ENCODE data around the gene AKAP3.

The AKAP3 gene

DNA sequence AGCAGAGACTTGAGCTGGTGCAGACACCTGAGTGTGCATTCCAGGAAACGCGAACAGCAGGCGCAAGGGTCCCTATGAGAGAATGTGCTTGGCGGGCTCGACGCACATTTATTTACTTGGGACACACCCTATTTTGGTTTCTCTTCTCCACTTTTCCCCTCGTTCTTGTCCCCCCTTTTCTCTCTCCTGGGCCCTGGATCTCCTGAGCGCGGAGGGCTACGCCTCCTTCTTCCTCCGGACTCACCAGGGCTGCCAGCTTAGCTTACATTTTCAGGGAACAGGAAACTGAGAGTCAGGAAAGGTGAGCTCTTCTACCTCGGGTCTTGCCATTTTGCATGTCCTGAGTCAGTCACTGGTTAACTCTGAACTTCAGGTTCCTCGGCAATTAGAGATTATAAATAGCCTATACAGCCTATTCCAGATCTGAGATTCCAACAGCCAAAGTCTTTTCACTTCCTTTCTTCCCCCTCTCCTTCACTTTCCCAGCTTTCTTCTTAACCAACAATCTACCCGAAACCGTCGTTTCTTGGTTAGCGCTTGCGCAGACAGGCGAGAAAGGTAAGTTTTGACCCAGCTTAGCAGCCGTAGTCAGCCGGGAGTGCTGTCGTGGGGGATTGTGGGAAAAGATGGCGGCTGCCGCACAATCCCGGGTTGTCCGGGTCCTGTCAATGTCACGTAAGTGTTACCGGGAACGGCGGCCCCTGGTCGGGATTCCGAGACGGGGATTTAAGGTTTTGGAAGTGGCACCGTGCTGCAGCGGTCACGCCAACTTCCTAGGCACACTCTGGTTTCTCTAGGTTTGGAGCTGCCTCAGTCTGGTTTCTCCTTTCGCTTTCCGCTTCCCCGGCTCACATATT, at the start of gene AKAP3, which contains the start of gene NDUFA9:
TSS of gene AKAP3 (minus strand) at position 551 of the 857 bp plus-strand sequence. CDS start 10,855 bp downstream, outside the sequence.
TSS of gene NDUFA9 (plus strand) at position 614 of the 857 bp plus-strand sequence. CDS start at position 627, 13 bp downstream.
- in situ Hi-C loops (cut with HindIII; ENCODE audit: low sequenced_read_pairs), result no loop called here

DNA sequence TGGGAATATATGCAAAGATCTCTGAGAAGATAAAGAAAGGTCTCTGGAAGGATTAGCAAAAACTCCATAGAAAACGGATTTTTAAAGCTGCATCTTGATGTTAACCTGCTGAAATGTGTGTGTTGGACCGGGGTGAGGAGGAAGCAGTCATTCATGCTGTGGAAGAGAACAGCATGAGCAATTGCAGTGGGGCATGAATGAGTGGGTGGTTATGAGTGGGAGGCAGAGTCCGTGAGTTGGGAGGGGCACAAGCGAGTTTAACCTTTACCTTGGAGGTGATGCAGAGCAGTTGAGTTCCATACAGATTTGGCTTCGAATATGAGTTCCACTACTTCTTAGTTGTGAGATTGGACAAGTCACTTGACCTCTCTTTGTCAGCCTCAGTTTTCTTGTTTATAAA, 41.9 kb upstream of the AKAP3 start:
- in situ Hi-C loops (cut with HindIII; ENCODE audit: low sequenced_read_pairs), result no loop called here

DNA sequence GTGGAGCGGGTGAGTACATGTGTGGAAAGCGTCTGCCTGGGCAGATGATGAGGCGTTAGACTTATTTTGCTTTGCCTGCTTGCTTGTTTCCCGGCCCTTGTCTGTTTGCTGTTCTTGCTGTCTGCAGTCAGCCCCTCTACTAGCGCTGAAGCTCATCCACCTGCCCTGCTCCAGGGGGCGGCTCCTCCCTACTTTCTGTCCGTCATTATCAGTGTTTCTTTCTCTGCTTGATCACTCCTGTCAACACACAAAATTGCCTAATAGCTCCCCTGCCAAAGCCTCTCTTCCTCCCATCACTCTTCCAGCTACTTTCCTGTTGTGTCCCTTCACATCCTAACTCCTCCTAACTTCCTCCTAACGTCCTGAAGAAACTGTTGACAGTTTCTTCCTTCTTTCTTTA, 36.5 kb upstream of the AKAP3 start:
- in situ Hi-C loops (cut with HindIII; ENCODE audit: low sequenced_read_pairs), result no loop called here

DNA sequence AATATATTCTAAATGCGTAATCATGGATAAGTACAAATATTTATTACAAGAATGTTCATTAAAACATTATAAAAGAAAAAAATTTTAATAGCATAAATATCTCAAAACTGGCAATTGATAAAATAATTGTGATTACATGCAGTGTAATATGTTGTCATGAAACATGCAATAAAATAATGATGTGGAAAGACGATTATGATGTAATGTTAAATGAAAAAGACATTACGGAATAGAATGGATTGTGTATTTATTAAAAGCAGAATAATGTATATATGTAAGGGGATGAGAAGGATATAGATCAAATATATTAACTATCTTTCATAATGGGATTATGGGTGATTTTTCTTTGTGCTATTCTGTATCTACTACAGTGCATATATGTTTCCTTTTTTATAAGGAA, 32.9 kb upstream of the AKAP3 start:
- in situ Hi-C loops (cut with HindIII; ENCODE audit: low sequenced_read_pairs), result no loop called here

DNA sequence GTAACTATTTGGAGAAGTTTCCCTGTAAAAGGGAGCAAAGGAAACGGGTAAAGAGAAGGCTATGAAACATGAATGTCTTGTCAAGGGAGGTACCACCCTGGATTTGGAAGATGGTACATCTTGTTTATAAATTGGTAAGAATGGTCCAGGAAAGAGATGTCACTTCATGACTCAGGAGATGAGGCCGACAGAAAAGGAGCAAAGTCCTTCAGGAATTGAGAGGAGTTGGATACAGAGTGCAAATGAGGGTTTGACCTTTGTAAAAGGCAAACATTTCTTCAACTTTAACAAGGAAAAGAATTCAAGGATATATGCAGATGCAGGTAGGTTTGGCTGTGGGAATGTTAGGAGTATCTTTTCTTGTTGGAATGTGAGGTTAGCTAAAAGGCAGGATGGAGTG, 30.9 kb upstream of the AKAP3 start:
- in situ Hi-C loops (cut with HindIII; ENCODE audit: low sequenced_read_pairs), result no loop called here

DNA sequence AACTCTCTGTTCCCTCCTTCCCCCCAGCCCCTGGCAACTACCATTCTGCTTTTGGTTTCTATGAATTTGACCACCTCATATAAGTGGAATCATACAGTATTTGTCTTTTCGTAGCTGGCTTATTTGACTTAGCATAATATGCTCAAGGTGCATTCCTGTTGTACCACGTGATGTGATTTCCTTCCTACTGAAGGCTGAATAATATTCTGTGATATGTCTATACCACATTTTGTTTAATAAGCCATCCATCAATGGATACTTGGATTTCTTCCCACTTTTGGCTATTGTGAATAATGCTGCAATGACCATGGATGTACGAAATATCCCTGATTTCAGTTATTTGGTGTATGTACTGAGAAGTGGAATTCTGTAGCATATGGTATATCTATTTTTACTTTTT, 16.4 kb upstream of the AKAP3 start:
- in situ Hi-C loops (cut with HindIII; ENCODE audit: low sequenced_read_pairs), result loop anchor here (25.0 kb wide), 1 partner anchor 97 kb away; no protein-coding TSS in a partner anchor

DNA sequence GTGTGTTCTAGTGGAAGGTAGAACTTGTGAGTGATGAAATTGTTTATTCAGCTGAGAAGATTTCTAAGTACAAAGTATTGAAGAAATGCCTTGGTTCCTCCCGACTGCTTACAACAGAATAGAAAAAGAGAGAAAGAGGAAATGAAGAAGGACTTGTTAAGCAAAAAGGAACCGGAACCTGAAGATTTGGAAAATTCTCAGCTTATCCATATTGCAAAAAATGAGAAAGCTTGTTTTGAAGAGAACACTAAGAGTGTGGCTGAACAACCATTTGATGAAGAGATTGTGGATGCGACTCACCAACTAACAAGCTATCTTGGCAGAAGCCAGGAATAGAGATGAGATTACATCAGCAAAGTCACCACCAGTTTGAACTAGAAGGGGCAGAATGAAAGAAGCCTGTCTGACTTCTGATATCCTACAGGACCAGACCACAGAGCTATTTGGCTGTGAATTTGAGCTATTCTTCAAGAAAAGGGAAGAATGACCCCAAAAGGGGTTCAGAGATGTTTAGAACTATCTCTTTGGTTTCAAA, 15.2 kb upstream of the AKAP3 start:
- in situ Hi-C loops (cut with HindIII; ENCODE audit: low sequenced_read_pairs), result loop anchor here (25.0 kb wide), 1 partner anchor 98 kb away; no protein-coding TSS in a partner anchor

DNA sequence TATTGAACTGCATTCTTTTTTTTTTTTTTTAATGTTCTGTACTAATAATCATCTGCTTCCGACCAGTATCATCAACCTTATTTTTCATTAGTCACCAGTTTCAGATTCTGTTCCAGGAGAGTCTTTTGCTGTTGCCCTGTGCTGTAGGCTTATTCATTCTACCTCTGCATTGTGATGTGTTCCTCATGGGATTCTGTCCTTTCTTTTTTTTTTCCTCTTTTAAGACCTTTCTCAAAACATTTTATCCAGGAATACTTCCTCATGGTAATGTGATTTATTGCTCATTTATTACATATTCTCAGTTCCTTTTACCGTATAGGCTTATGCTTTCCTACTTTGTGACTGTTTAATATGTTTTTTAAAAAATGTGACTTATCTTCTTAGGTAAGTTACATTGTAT, 4.8 kb upstream of the AKAP3 start:
- in situ Hi-C loops (cut with HindIII; ENCODE audit: low sequenced_read_pairs), result loop anchor here (25.0 kb wide), 1 partner anchor 109 kb away; no protein-coding TSS in a partner anchor

DNA sequence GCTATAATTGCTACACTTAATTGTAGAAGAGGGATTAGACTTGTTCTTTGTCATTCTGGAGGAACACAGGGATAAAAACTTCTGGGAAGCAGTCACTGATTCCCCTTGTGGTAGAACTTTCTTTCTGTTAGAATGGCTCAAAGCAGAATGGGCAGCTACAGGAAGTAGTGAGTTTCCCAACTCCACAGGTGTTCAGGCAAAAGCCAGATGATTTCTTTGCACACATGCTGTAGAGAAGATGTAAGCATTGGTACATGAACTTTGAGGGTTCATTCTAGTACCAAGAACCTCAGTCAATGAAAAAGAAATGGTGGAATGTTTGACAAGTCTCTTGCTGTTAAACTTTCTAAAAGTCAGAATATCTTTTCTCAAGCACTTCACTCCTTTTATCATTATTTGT, 4.4 kb upstream of the AKAP3 start:
- in situ Hi-C loops (cut with HindIII; ENCODE audit: low sequenced_read_pairs), result loop anchor here (25.0 kb wide), 1 partner anchor 109 kb away; no protein-coding TSS in a partner anchor

DNA sequence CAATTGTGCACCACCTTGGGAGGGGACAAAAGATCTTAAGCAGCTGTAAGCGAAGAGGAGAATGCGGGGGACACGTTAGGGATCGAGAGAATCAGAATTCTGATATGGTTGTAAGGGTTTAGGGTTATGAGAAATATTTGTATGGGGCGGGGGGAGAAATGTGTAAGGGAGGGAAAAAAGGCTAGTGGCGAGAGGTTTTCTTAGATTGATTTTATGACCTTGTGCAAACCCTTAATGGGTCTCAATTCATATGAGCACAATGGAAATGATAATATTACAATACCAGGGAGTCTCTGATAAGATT, 459 bp upstream of the AKAP3 start:
- in situ Hi-C loops (cut with HindIII; ENCODE audit: low sequenced_read_pairs), result no loop called here

DNA sequence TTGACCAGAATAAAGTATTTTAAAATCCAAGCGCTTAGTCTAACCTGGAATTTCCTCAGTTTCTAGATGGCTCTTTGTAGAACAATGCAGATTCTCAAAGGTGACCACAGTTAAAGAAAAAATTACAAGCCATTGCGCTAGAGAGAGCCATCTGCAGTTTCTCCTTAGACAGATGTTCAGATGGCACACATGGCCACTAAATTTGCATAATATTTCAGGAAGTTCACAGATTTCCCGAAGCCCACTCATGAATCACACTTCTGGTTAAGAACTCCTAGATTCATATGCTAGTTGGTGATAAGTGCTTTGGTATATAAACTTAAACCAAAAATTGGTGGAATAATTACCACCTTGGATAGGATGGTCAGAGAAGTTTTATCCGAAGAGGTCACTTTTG, 749 bp downstream of the AKAP3 start:
- in situ Hi-C loops (cut with HindIII; ENCODE audit: low sequenced_read_pairs), result no loop called here

DNA sequence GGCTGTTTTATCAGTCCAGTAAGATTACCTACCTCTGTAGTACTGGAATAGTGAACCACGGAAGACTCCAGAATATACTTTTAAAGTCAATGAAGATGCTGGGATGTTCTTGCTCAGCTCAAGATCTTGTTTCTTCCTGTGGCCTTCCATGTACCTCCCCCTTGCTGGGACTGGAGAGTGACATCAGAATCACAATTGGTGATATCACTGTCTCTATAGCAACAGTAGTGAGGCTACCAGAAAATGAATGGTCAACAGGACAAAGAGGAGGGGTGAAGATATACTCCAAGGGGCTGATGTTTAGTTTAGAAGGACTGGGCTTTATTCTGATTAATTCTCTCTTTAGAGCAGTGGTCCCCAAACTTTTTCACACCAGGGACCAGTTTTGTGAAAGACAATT, 3.8 kb downstream of the AKAP3 start:
- in situ Hi-C loops (cut with HindIII; ENCODE audit: low sequenced_read_pairs), result no loop called here

DNA sequence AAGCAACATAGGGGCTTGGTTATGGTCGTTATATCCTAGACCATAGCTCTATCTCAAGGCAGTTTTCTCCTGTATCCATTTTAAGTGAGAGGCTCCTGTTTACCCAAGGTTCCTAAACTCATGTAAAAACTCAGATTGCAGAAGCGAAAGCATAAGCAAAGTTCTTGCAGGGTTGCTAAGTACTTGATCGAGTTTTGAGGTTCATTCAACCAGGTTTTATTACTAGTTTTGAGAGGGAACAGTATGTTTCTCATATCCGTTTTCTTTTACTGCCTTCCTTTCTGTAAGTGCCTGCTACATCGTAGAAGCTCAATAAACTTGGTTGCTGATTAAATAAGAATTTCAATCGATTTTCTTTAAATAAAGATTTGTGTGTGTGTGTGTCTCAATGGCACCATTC, 5.1 kb downstream of the AKAP3 start:
- in situ Hi-C loops (cut with HindIII; ENCODE audit: low sequenced_read_pairs), result no loop called here

DNA sequence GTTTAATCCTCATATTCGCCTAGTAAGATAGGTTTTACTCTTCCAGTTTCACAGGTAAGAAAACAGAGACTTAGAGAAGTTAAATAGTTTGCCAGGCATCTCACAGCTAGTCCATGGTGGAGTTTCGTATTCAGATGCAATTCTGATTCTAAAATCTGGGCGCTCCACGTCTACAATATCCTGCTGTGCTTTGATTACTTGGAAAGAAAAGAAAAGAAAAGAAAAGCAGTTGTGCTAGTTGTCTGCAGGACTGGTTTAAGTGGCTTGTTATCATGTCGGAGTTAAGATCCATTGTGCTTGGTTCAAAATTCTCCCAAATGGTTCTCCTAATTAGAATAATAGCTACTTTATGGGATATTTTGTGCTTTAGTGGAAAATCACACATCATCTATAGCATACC, 18.6 kb downstream of the AKAP3 start:
- in situ Hi-C loops (cut with HindIII; ENCODE audit: low sequenced_read_pairs), result no loop called here

DNA sequence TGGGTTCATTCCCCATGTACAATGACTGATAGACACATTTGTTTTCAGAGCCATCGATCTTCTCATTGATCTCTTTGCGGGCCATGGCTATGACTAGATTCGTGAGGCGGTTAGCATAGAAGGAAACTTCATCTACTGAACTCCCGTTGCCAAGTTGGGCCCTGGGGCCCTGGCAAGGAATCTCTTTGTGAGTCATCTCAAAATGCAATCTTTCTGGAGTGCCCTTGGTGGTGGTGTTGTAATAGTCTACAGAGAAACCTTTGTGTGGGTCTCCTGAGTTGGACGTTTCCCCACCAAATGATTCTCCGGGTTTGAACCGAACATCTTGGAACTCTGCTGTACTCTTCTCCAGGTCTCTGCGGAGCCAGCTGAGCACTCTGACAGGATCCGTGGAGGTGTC, 20.4 kb downstream of the AKAP3 start:
- in situ Hi-C loops (cut with HindIII; ENCODE audit: low sequenced_read_pairs), result no loop called here

DNA sequence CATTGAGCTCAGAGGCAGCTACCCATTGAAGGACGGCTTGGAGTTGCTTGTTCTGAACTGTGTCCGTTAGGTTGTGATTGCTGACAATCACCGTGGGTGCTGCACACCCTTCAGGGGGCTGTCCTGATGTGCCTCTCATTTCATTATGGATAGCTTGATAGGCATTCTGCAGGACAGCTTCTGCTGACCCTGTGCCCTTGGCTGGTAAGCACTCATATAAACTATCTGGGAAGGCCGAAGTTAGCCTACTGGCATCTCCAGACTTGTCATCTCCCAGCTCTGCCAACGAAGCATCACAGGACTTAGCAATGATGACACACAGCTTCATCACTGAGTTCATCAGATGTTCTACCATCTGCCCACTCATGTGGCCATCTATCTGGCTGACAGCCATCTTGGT, 22.3 kb downstream of the AKAP3 start:
- in situ Hi-C loops (cut with HindIII; ENCODE audit: low sequenced_read_pairs), result no loop called here

DNA sequence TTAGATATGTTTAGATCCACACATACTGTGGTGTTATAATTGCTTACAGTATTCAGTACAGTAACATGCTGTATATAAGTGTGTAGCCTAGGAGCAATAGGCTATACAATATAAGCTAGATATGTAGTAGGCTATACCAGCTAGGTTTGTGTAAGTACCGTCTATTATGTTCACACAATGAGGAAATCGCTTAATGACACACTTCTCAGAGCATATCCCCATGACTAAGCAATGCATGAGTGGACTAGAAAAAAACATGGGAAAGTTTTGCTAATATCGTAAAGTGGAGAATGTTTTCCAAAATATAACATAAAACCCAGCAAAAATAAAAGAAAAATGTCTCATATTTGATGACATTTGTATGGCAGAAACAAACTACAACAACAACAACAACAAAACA, 27.3 kb downstream of the AKAP3 start:
- in situ Hi-C loops (cut with HindIII; ENCODE audit: low sequenced_read_pairs), result no loop called here

DNA sequence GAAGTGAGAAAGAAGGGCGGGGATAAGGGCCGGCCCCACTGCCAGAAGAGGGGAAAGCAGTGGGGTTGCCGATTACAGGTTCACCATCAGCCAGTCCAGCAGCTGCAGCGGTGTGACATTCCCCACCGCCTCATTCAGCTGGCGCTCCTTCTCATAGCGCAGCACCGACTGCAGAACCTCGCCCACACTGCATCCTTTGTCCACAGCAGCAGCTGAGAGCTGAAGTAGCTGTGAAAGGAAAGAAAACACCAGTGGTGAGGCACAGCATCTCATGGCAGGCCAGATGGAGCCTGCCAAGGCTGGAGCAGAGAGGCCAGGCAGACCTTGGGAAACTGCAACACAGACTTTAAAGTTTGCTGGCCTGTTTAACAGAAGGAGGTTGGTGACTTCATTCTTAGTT, 33.2 kb downstream of the AKAP3 start:
- in situ Hi-C loops (cut with HindIII; ENCODE audit: low sequenced_read_pairs), result no loop called here

DNA sequence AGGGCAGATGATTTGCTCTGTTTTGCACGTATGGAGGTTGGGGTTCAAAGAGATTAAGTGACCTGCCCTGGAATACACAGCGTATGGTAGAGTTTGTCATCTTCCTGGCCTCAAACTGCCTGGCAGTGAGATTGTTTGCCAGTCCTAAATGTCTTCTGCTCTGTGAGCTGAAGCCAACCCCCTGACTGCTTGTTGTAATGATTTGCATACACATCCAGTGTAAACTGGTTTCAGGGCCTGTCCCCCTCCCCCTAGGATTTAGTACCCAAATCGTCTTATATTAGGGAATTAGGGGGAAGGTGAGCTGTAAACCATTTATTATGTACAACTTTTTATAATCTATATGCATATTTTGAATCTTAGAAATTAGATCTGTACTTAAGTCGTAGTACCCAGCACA, 38.4 kb downstream of the AKAP3 start:
- in situ Hi-C loops (cut with HindIII; ENCODE audit: low sequenced_read_pairs), result no loop called here

DNA sequence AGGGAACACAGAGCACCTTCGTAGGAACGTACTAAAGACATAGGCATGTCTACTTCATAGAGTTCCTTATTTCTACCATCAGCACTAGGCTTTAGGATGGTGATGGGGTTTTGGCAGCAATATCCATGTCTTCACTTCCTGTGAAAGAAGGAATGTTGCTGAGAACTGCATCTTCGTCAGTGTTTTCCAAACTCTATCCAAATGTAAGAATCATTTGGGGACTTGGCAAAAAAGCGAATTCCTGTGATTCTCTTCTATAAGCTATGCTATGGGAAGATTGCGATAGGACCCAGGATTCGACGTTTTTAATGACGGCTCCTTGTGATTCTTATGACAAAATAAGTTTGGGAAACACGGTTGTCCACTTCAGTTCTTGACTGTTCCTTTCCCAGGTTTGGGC, 39.8 kb downstream of the AKAP3 start:
- in situ Hi-C loops (cut with HindIII; ENCODE audit: low sequenced_read_pairs), result no loop called here

DNA sequence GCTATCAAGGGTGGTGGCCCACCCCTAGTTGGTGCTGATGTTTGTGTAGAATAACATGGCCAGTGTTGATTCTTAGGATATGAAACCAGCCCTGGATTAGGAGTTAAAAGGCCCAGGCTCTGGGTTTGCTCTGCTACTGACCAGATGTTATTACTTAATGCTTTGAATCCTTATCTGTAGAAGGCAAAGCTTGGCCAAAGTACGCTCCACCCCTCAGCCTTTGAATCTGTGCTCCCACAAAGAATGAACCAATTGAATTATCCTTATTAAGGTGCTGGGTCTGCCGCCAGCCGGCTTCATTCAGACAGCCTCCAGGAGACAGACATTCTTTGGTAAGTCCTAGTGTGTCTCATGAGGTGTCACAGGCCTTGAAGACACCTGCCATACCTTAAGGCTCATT, 41.8 kb downstream of the AKAP3 start:
- in situ Hi-C loops (cut with HindIII; ENCODE audit: low sequenced_read_pairs), result no loop called here

DNA sequence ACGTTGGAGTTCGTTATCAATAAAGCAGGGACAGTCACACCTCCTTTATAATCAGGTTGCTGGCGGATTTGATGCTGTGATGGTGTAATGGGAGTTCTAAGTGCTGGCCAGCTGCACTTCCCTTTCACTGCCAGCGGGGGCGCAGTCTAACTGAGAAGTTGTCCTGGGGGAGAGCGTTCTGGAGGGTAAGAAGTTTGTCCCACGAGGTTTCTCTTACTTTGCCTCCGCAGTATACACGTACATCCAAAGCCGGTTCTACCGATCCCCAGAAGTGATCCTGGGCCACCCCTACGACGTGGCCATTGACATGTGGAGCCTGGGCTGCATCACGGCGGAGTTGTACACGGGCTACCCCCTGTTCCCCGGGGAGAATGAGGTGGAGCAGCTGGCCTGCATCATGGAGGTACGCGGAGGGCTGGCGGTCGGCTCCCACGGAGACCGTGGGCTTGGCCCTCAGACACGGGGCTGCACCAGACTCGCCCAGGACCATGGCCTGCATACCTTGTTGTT, 44.1 kb downstream of the AKAP3 start:
- in situ Hi-C loops (cut with HindIII; ENCODE audit: low sequenced_read_pairs), result no loop called here

All from DLD1 (cell line).